HEK293 (cell line): Measurements from ENCODE around the gene CASP3.
A peak's percentile ranks its signal among the peaks of the same experiment; 100 is the strongest.

ENCODE experiments used
- FEZF1 ChIP-seq: fragments of 450-650 bp; formaldehyde crosslinking; IDR thresholded peaks from 2 replicates; pipeline ENCODE4 v1.5.1; 2016; ENCODE audit warnings: missing biosample characterization, missing genetic modification characterization
- GLIS1 ChIP-seq: fragments of 450-650 bp; formaldehyde crosslinking; IDR thresholded peaks from 2 replicates; pipeline ENCODE4 v1.5.1; 2016; ENCODE audit warnings: missing biosample characterization, missing genetic modification characterization
- IKZF3 ChIP-seq: fragments of 450-650 bp; IDR thresholded peaks from 2 replicates; pipeline ENCODE4 v1.5.0; 2018; ENCODE audit warnings: missing biosample characterization, mild to moderate bottlenecking, missing genetic modification characterization, moderate library complexity
- KLF9 ChIP-seq: fragments of 450-650 bp; formaldehyde crosslinking; IDR thresholded peaks from 2 replicates; pipeline ENCODE4 v1.5.1; 2016; ENCODE audit warnings: missing biosample characterization, missing genetic modification characterization, low read depth
- YY1 ChIP-seq: fragments of 450-650 bp; formaldehyde crosslinking; IDR thresholded peaks from 2 replicates; pipeline ENCODE4 v1.5.1; 2018; ENCODE audit warnings: missing biosample characterization, missing genetic modification characterization
- ZEB2 ChIP-seq: fragments of 450-650 bp; formaldehyde crosslinking; IDR thresholded peaks from 2 replicates; pipeline ENCODE4 v1.5.1; 2016; ENCODE audit warnings: missing biosample characterization, missing genetic modification characterization
- ZNF140 ChIP-seq: fragments of 450-650 bp; formaldehyde crosslinking; IDR thresholded peaks from 2 replicates; pipeline ENCODE4 v1.5.1; 2016; ENCODE audit warnings: missing biosample characterization, missing genetic modification characterization
- ZNF175 ChIP-seq: fragments of 450-650 bp; formaldehyde crosslinking; IDR thresholded peaks from 2 replicates; pipeline ENCODE4 v1.5.1; 2016; ENCODE audit warnings: missing biosample characterization, missing genetic modification characterization
- ZNF2 ChIP-seq: fragments of 450-650 bp; formaldehyde crosslinking; IDR thresholded peaks from 2 replicates; pipeline ENCODE4 v1.5.1; 2016; ENCODE audit warnings: missing biosample characterization, missing genetic modification characterization
- ZNF202 ChIP-seq: fragments of 450-650 bp; formaldehyde crosslinking; IDR thresholded peaks from 2 replicates; pipeline ENCODE4 v1.5.1; 2016; ENCODE audit warnings: missing biosample characterization, missing genetic modification characterization, borderline replicate concordance
- ZNF23 ChIP-seq: fragments of 450-650 bp; formaldehyde crosslinking; IDR thresholded peaks from 2 replicates; pipeline ENCODE4 v1.5.1; 2016; ENCODE audit warnings: missing biosample characterization, missing genetic modification characterization, borderline replicate concordance
- ZNF302 ChIP-seq: fragments of 450-650 bp; formaldehyde crosslinking; IDR thresholded peaks from 2 replicates; pipeline ENCODE4 v1.5.1; 2016; ENCODE audit warnings: missing biosample characterization, missing genetic modification characterization, low read depth
- ZNF311 ChIP-seq: fragments of 450-650 bp; formaldehyde crosslinking; IDR thresholded peaks from 2 replicates; pipeline ENCODE4 v1.5.1; 2017; ENCODE audit warnings: missing biosample characterization, missing genetic modification characterization, borderline replicate concordance
- ZNF37A ChIP-seq: fragments of 450-650 bp; IDR thresholded peaks from 2 replicates; pipeline ENCODE4 v1.5.1; 2018; ENCODE audit warnings: missing biosample characterization, missing genetic modification characterization
- ZNF473 ChIP-seq: fragments of 450-650 bp; formaldehyde crosslinking; IDR thresholded peaks from 2 replicates; pipeline ENCODE4 v1.5.1; 2017; ENCODE audit warnings: missing biosample characterization, missing genetic modification characterization
- ZNF510 ChIP-seq: fragments of 450-650 bp; formaldehyde crosslinking; IDR thresholded peaks from 2 replicates; pipeline ENCODE4 v1.5.1; 2018; ENCODE audit warnings: mild to moderate bottlenecking, missing genetic modification characterization, missing biosample characterization; ENCODE audit not compliant: insufficient replicate concordance
- ZNF529 ChIP-seq: fragments of 450-650 bp; formaldehyde crosslinking; IDR thresholded peaks from 2 replicates; pipeline ENCODE4 v1.5.1; 2017; ENCODE audit warnings: missing genetic modification characterization, missing biosample characterization; ENCODE audit not compliant: insufficient replicate concordance
- ZNF558 ChIP-seq: fragments of 450-650 bp; formaldehyde crosslinking; IDR thresholded peaks from 2 replicates; pipeline ENCODE4 v1.5.1; 2016; ENCODE audit warnings: missing biosample characterization, missing genetic modification characterization
- ZNF623 ChIP-seq: fragments of 450-650 bp; formaldehyde crosslinking; IDR thresholded peaks from 2 replicates; pipeline ENCODE4 v1.5.1; 2016; ENCODE audit warnings: missing biosample characterization, missing genetic modification characterization
- ZNF76 ChIP-seq: fragments of 450-650 bp; formaldehyde crosslinking; IDR thresholded peaks from 2 replicates; pipeline ENCODE4; 2016; ENCODE audit warnings: low read depth, missing biosample characterization, missing genetic modification characterization, borderline replicate concordance
- ZNF785 ChIP-seq: fragments of 450-650 bp; formaldehyde crosslinking; IDR thresholded peaks from 2 replicates; pipeline ENCODE4 v1.5.1; 2016; ENCODE audit warnings: missing biosample characterization, missing genetic modification characterization
- ZNF792 ChIP-seq: fragments of 450-650 bp; formaldehyde crosslinking; IDR thresholded peaks from 2 replicates; pipeline ENCODE4 v1.5.1; 2016; ENCODE audit warnings: missing biosample characterization, missing genetic modification characterization
- ZSCAN30 ChIP-seq: fragments of 450-650 bp; IDR thresholded peaks from 2 replicates; pipeline ENCODE4 v1.5.1; 2018; ENCODE audit warnings: missing biosample characterization, mild to moderate bottlenecking, missing genetic modification characterization, moderate library complexity
- TF ChIP-seq, protein P1 (sequence below): fragments of 450-650 bp; formaldehyde crosslinking; conservative IDR thresholded peaks from 2 replicates; pipeline ENCODE4 v1.5.1; 2016; ENCODE audit warnings: low read depth, missing biosample characterization, missing genetic modification characterization
- TF ChIP-seq, protein P2 (sequence below): fragments of 450-650 bp; formaldehyde crosslinking; IDR thresholded peaks from 2 replicates; pipeline ENCODE4 v1.5.1; 2016; ENCODE audit warnings: missing biosample characterization, missing genetic modification characterization
- TF ChIP-seq, protein P3 (sequence below): fragments of 450-650 bp; formaldehyde crosslinking; IDR thresholded peaks from 2 replicates; pipeline ENCODE4 v1.5.1; 2016; ENCODE audit warnings: missing biosample characterization, missing genetic modification characterization
- TF ChIP-seq, protein P4 (sequence below): fragments of 450-650 bp; formaldehyde crosslinking; IDR thresholded peaks from 2 replicates; pipeline ENCODE4 v1.5.1; 2016; ENCODE audit warnings: missing biosample characterization, missing genetic modification characterization

CASP3 gene

DNA sequence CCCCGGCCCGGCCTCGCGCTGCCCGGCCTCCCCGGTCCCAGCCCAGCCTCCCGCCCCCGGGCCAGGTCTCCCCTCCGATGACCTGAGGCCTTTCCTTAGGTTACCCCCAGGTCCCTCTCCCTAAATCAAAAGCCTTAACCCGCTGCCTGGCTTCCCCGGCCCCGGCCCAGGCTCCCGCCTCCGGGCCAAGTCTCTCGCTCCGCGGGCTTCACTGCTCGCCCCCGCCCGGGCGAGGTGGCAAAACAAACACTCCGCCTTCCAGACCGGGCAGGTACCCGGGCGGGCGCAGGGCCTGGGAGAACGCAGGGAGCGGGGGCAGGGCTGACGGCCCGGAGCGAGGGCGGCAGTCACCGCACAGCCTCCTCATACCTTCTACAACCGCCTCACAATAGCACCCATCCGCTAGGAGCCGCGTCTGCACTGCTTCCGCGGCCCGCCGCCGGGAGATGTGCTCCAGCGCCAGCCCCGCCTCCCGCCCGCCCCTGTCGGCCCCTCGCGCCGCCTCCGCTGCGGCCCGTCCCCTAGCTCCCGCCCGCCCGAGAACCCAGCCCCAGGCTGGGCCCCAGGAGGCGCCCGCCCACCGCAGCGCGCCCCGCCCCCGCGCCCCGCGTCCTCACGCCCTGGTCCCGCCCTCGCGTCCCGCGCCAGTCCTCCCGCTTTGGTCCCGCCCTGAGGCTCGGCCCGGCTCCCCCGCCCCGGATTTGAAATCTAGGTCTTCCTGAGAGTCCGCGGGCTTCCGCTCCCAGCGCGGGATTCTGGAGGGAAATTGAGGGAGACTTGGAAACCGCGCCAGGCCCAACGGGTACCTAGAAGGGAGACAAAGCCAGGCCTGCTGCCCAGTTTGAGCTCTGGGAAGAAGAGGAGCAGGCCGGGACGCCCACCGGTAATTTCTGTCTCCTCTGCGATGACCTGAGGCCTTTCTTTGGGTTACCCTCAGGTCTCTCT is at the start of gene CASP3, which contains the start of gene PRIMPOL (continued):
- TF ChIP-seq ZSCAN30 = 0 out of 2 replicates have a peak, but pooled peaks have one; percentile 11
- no peak for TF ChIP-seq ZEB2 (tag by site-specific recombination)
- TF ChIP-seq, protein P1, sequence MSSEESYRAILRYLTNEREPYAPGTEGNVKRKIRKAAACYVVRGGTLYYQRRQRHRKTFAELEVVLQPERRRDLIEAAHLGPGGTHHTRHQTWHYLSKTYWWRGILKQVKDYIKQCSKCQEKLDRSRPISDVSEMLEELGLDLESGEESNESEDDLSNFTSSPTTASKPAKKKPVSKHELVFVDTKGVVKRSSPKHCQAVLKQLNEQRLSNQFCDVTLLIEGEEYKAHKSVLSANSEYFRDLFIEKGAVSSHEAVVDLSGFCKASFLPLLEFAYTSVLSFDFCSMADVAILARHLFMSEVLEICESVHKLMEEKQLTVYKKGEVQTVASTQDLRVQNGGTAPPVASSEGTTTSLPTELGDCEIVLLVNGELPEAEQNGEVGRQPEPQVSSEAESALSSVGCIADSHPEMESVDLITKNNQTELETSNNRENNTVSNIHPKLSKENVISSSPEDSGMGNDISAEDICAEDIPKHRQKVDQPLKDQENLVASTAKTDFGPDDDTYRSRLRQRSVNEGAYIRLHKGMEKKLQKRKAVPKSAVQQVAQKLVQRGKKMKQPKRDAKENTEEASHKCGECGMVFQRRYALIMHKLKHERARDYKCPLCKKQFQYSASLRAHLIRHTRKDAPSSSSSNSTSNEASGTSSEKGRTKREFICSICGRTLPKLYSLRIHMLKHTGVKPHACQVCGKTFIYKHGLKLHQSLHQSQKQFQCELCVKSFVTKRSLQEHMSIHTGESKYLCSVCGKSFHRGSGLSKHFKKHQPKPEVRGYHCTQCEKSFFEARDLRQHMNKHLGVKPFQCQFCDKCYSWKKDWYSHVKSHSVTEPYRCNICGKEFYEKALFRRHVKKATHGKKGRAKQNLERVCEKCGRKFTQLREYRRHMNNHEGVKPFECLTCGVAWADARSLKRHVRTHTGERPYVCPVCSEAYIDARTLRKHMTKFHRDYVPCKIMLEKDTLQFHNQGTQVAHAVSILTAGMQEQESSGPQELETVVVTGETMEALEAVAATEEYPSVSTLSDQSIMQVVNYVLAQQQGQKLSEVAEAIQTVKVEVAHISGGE (tag by site-specific recombination) = peak; percentile 58; the same call in 1 of the 2 replicates
- no peak for TF ChIP-seq ZNF510 (tag by site-specific recombination)
- no peak for TF ChIP-seq ZNF311 (tag by site-specific recombination)
- TF ChIP-seq GLIS1 (tag by site-specific recombination) = peak; percentile 20; the same call in 1 of the 2 replicates
- TF ChIP-seq, protein P2, sequence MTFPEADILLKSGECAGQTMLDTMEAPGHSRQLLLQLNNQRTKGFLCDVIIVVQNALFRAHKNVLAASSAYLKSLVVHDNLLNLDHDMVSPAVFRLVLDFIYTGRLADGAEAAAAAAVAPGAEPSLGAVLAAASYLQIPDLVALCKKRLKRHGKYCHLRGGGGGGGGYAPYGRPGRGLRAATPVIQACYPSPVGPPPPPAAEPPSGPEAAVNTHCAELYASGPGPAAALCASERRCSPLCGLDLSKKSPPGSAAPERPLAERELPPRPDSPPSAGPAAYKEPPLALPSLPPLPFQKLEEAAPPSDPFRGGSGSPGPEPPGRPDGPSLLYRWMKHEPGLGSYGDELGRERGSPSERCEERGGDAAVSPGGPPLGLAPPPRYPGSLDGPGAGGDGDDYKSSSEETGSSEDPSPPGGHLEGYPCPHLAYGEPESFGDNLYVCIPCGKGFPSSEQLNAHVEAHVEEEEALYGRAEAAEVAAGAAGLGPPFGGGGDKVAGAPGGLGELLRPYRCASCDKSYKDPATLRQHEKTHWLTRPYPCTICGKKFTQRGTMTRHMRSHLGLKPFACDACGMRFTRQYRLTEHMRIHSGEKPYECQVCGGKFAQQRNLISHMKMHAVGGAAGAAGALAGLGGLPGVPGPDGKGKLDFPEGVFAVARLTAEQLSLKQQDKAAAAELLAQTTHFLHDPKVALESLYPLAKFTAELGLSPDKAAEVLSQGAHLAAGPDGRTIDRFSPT = no peak
- peak; percentile 50; the same call in 1 of the 2 replicates for TF ChIP-seq KLF9 (tag by site-specific recombination)
- TF ChIP-seq ZNF302 (tag by site-specific recombination) = no peak
- TF ChIP-seq, protein P3, sequence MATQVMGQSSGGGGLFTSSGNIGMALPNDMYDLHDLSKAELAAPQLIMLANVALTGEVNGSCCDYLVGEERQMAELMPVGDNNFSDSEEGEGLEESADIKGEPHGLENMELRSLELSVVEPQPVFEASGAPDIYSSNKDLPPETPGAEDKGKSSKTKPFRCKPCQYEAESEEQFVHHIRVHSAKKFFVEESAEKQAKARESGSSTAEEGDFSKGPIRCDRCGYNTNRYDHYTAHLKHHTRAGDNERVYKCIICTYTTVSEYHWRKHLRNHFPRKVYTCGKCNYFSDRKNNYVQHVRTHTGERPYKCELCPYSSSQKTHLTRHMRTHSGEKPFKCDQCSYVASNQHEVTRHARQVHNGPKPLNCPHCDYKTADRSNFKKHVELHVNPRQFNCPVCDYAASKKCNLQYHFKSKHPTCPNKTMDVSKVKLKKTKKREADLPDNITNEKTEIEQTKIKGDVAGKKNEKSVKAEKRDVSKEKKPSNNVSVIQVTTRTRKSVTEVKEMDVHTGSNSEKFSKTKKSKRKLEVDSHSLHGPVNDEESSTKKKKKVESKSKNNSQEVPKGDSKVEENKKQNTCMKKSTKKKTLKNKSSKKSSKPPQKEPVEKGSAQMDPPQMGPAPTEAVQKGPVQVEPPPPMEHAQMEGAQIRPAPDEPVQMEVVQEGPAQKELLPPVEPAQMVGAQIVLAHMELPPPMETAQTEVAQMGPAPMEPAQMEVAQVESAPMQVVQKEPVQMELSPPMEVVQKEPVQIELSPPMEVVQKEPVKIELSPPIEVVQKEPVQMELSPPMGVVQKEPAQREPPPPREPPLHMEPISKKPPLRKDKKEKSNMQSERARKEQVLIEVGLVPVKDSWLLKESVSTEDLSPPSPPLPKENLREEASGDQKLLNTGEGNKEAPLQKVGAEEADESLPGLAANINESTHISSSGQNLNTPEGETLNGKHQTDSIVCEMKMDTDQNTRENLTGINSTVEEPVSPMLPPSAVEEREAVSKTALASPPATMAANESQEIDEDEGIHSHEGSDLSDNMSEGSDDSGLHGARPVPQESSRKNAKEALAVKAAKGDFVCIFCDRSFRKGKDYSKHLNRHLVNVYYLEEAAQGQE (tag by site-specific recombination) = no peak
- TF ChIP-seq, protein P4, sequence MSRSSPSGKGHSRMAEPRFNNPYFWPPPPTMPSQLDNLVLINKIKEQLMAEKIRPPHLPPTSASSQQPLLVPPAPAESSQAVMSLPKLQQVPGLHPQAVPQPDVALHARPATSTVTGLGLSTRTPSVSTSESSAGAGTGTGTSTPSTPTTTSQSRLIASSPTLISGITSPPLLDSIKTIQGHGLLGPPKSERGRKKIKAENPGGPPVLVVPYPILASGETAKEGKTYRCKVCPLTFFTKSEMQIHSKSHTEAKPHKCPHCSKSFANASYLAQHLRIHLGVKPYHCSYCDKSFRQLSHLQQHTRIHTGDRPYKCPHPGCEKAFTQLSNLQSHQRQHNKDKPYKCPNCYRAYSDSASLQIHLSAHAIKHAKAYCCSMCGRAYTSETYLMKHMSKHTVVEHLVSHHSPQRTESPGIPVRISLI (tag by site-specific recombination) = no peak
- TF ChIP-seq ZNF23 (tag by site-specific recombination) = no peak
- TF ChIP-seq ZNF37A (tag by site-specific recombination) = no peak
- TF ChIP-seq ZNF473 = no peak
- TF ChIP-seq YY1 (tag by site-specific recombination) = no peak
- no peak for TF ChIP-seq ZNF140 (tag by site-specific recombination)
- TF ChIP-seq ZNF623 (tag by site-specific recombination) = no peak
- TF ChIP-seq ZNF76 (tag by site-specific recombination) = peak; percentile 22; the same call in 1 of the 2 replicates
- TF ChIP-seq ZNF202 = no peak
- peak; percentile 20; the same call in 1 of the 2 replicates for TF ChIP-seq ZNF2
- TF ChIP-seq ZNF792 = no peak
- TF ChIP-seq IKZF3 (tag by site-specific recombination) = peak; percentile 84
- TF ChIP-seq ZNF558 (tag by site-specific recombination) = no peak
- TF ChIP-seq FEZF1 (tag by site-specific recombination) = no peak
- TF ChIP-seq ZNF785 = no peak
- no peak for TF ChIP-seq ZNF529
- TF ChIP-seq ZNF175 (tag by site-specific recombination) = no peak
